ENCODE measurements around the gene ABCF2. TPM values are rescaled to one million over a fixed set of nuclear protein-coding genes. Genes with fewer than 3 reads are reported as not detected.

The ABCF2 gene
- total and polyA plus RNA-seq, 2 of the 4 experiments (the other 2 are of a cell fraction), result 46.2 to 103 TPM

DNA sequence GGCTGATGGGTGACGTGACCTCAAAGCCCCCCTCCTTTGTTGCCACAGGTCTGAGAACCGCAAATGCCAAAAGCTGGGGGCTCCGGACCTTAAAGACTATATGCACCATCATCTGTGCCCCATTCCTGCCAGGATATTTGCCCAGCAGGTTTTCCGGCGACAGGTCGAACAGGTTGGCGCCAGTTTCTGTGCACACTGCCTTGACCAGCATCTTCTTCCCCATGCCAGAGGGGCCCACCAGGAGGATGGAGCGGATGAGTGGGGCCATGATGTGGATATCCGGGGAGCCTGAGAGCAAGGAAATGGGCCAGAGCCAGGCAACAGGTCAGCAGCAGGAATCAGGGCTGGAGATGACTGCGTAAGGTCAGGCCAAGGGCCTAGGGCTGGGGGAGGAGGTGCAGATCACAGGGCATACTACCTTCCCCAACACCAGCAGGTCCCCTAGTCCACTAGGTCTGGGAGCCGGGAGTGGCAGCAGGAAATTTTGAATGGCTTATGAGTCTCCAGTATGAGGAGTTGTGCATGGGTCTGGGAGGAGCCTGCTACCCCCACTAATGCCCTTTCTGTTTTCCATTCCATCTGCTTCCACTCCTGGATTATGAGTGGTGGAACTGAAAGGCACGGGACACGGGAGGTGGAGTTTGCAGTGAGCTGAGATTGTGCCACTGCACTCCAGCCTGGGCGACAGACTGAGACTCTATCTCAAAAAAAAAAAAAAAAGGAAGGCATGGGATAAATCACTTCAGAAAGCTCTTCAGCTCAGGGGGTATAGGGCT lies 33.6 kb downstream of the ABCF2 start:
- intact Hi-C loops (cut with micrococcal nuclease) (no loop called here), in situ Hi-C loops (cut with MboI; ENCODE audit: low sequenced_read_pairs) (no loop called here), dilution Hi-C loops (cut with HindIII; ENCODE audit: low sequenced_read_pairs, unreplicated experiment) (no loop called here)
- H2BK15ac ChIP-seq (ENCODE audit: low read depth, low read length), result no peak overlapping the region
- H3K56ac ChIP-seq (ENCODE audit: extremely low read depth, insufficient read depth, low read length), result no peak overlapping the region
- H3K27ac ChIP-seq (ENCODE audit: insufficient read depth, low read length), result no peak overlapping the region
- no TSS peak for BruUV-seq (replicated peaks)
- no peak overlapping the region for H2AFZ ChIP-seq (replicated peaks; ENCODE audit: low read length, poor library complexity)
- no peak overlapping the region for H2AK9ac ChIP-seq (replicated peaks; ENCODE audit: low read depth, low read length, poor library complexity)
- H4K8ac ChIP-seq (ENCODE audit: low read depth in 2 of 2, low read length in 2 of 2), result no peak overlapping the region
- H3K79me1 ChIP-seq (ENCODE audit: low read depth in 1 of 2, low read length in 2 of 2), result no peaks in the 10 kb centered on the region
- H3K4me3 ChIP-seq (ENCODE audit: insufficient read depth, low read depth, low read length), result no peak overlapping the region
- TF ChIP-seq SMC3 (IDR thresholded peaks at IDR 0.05; ENCODE audit: low read depth, low read length) (no peak), NFE2L2 (IDR thresholded peaks at IDR 0.05; ENCODE audit: low read depth, low read length) (no peak), MAFK (IDR thresholded peaks at IDR 0.05; ENCODE audit: low read depth, low read length) (no peak), MXI1 (IDR thresholded peaks at IDR 0.05; ENCODE audit: borderline replicate concordance, low read depth, low read length) (no peak), CEBPB (IDR thresholded peaks at IDR 0.05; ENCODE audit: low read depth, low read length) (no peak)
- TF ChIP-seq, protein P1, sequence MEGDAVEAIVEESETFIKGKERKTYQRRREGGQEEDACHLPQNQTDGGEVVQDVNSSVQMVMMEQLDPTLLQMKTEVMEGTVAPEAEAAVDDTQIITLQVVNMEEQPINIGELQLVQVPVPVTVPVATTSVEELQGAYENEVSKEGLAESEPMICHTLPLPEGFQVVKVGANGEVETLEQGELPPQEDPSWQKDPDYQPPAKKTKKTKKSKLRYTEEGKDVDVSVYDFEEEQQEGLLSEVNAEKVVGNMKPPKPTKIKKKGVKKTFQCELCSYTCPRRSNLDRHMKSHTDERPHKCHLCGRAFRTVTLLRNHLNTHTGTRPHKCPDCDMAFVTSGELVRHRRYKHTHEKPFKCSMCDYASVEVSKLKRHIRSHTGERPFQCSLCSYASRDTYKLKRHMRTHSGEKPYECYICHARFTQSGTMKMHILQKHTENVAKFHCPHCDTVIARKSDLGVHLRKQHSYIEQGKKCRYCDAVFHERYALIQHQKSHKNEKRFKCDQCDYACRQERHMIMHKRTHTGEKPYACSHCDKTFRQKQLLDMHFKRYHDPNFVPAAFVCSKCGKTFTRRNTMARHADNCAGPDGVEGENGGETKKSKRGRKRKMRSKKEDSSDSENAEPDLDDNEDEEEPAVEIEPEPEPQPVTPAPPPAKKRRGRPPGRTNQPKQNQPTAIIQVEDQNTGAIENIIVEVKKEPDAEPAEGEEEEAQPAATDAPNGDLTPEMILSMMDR (conservative IDR thresholded peaks at IDR 0.05; ENCODE audit: low read depth, low read length), result no peak
- TF ChIP-seq, protein P2, sequence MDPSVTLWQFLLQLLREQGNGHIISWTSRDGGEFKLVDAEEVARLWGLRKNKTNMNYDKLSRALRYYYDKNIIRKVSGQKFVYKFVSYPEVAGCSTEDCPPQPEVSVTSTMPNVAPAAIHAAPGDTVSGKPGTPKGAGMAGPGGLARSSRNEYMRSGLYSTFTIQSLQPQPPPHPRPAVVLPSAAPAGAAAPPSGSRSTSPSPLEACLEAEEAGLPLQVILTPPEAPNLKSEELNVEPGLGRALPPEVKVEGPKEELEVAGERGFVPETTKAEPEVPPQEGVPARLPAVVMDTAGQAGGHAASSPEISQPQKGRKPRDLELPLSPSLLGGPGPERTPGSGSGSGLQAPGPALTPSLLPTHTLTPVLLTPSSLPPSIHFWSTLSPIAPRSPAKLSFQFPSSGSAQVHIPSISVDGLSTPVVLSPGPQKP (IDR thresholded peaks at IDR 0.05; ENCODE audit: borderline replicate concordance, low read depth, low read length), result no peak
- no peaks in the 10 kb centered on the region for H3K9me3 ChIP-seq (ENCODE audit: control insufficient read depth, insufficient read depth, low read length)
- no peaks in the 10 kb centered on the region for H3K4me1 ChIP-seq (ENCODE audit: control insufficient read depth, insufficient read depth, low read length)
- H3K4ac ChIP-seq (ENCODE audit: low read depth, low read length), result no peak overlapping the region
- no peak overlapping the region for H2BK120ac ChIP-seq (ENCODE audit: low read depth, low read length)
- no peaks in the 10 kb centered on the region for H3K36me3 ChIP-seq (ENCODE audit: control insufficient read depth, insufficient read depth, low read length)
- H3K9me1 ChIP-seq (ENCODE audit: insufficient read depth, low read length), result no peaks in the 10 kb centered on the region
- POLR2A ChIA-PET (ENCODE audit: unreplicated experiment), result no interaction called here
- no peak overlapping the region for H2BK20ac ChIP-seq (ENCODE audit: low read depth, low read length)
- no peak for ATAC-seq (ENCODE audit: low read depth)
- H3K14ac ChIP-seq (replicated peaks; ENCODE audit: low read depth, low read length), result no peak overlapping the region
- no peak overlapping the region for H4K91ac ChIP-seq (ENCODE audit: insufficient read depth, low read depth, low read length)
- no peak overlapping the region for H3K9ac ChIP-seq (ENCODE audit: low read depth, low read length)
- no peaks in the 10 kb centered on the region for H4K20me1 ChIP-seq (ENCODE audit: insufficient read depth, low read length)
- CTCF ChIA-PET, result no interaction called here
- H3K4me2 ChIP-seq (ENCODE audit: low read depth, low read length), result no peak overlapping the region
- H3K27me3 ChIP-seq (ENCODE audit: control insufficient read depth, insufficient read depth, low read length), result peaks cover 89% of the 10 kb centered on the region
- no peak overlapping the region for H4K5ac ChIP-seq (ENCODE audit: low read depth, low read length)
- no peak for DNase-seq
- WGBS, 2 experiments (ENCODE audit: extremely low coverage in 2 of 2, insufficient read length in 1 of 2), result 77% methylated on average over 6 of the region's 14 CpGs; no CpG with 5 or more reads in 1 of the 2 experiments
- no peak overlapping the region for H2AK5ac ChIP-seq (ENCODE audit: low read depth, low read length)
- H3K18ac ChIP-seq (ENCODE audit: low read depth, low read length), result no peak overlapping the region
- H3K23ac ChIP-seq (ENCODE audit: low read depth, low read length), result no peak overlapping the region
- H2BK5ac ChIP-seq (ENCODE audit: low read depth, low read length, poor library complexity, severe bottlenecking), result no peak overlapping the region

Data from IMR-90 (cell line).